8988T (cell line): ENCODE data around the gene ARHGAP40.

Experiments used
- DNase-seq: peaks from one replicate; pipeline ENCODE4 v3.0.0; 2011

The ARHGAP40 gene

GRCh38 chr20:38692436-38693411 is 91.1 kb downstream of the ARHGAP40 start:
- DNase-seq: no peak

GRCh38 chr20:38697306-38697705 is 95.7 kb downstream of the ARHGAP40 start:
- no peak for DNase-seq

GRCh38 chr20:38698541-38698940 is 96.9 kb downstream of the ARHGAP40 start:
- no peak for DNase-seq

- no peak for DNase-seq
These were observed 98.5 kb downstream of the ARHGAP40 start for GRCh38 chr20:38700141-38700540.
